DND-41 (cell line): ENCODE results near the gene GRK3.

Source experiments
- CTCF ChIP-seq: IDR thresholded peaks from 2 replicates; pipeline ENCODE4 v1.5.1; 2012; ENCODE audit warnings: borderline replicate concordance, low read length, moderate library complexity, mild to moderate bottlenecking; ENCODE audit not compliant: poor library complexity, severe bottlenecking; ENCODE audit errors: extremely low read depth
- EZH2 ChIP-seq: IDR thresholded peaks from 3 replicates; pipeline ENCODE4 v1.6.1; 2012; ENCODE audit warnings: borderline replicate concordance, low read depth, mild to moderate bottlenecking, moderate library complexity, low read length, inconsistent platforms; ENCODE audit not compliant: severe bottlenecking

- no peak for TF ChIP-seq CTCF
- TF ChIP-seq EZH2 = no peak
Measured at GRCh38 chr22:25628494-25628893, 64.0 kb downstream of the GRK3 start.
